GM18526 (cell line): ENCODE results near the gene MOCS1.

Source experiments
- POLR2A ChIP-seq: IDR thresholded peaks from 3 replicates; pipeline ENCODE4 v1.6.1; 2011; ENCODE audit not compliant: insufficient read length; ENCODE audit errors: extremely low read depth

Gene MOCS1

DNA sequence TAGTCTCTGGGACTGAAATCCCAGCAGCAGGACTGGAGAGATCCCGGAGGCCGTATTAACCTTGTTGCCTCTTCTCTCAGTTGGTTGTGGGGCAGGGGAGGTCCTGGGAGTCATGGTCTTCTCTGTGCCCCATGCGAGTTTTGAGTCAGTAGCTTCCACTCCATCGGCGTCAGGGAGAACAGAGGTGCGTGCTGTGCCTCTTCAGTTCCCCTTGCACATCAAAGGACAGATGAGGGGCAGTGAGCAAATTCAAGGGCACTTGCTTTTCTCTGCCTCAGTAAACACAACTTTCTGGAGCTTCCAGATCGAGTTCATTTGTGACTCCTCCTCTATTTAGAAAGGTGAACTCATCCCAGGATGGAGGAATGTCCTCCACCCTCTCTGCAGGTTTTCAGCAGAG, 48.6 kb downstream of the MOCS1 start:
- TF ChIP-seq POLR2A: no peak

DNA sequence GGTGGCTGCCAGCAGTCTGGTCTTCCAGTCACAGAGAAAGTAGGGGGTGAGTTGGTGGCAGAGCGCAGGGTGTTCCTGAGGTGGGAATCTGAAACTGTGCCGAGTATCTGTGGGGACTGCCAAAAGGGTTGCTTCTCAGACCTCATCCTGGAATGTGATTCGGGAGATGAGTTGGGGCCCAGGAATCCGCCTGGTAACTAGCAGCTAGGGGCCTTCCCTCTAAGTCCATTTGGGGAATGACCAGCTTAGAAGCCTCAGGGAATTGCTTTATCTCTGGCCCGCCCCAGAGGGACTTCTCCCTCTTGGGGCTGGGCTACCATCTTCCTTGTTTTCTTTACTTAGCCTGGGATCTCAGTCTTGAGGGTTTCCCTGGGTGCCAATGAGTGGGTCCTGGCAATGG, 49.6 kb downstream of the MOCS1 start:
- TF ChIP-seq POLR2A: no peak

DNA sequence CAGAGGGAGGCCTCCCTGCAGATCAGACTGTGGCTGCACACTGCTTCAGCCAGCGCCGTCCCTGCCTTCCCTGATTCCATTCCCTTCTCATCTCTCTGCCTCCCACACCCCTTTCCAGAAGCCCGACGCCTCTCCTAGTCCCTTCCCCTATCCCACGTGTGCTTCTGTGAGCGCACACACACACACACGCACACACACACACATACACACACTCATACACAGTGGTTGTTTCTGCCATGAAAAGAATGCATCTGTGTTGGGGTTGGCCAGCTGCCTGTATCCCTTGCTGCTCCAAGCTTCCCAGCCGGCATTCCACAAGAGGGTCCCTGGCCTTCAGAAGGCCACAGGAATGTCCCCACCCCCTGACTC, 51.7 kb downstream of the MOCS1 start:
- no peak for TF ChIP-seq POLR2A

DNA sequence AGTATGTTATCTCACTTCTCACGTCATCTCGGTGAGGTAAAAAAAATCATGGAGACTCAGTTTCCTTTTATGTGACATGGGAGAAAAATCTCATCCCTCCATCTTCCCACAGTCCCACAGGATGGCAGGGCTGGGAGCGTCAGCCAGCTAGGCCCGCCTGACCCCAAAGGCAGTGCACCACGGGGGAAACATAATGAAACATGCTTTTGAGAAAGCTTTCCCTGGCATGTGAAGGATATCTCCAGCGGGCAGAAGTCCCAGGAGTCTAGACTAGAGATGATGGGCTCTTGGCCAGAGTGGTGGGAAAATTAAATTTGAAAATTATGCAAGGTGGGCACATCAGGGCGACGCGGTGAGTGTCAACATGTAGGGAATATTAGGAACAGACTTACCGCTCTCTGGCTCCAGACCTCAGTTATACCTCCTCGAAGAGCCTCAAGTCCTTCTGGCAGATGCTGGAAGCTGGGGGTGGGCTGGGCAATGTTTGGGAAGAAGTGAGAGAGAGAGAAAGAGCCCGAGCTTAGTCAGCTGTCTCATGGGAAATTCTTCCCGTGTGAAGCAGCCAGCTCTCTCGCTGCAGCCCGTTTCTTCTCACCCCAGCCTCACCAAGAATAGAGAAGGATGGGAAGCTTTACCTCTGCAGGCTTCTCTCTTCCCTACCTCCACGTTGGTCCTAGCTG, 52.3 kb downstream of the MOCS1 start:
- TF ChIP-seq POLR2A: no peak

DNA sequence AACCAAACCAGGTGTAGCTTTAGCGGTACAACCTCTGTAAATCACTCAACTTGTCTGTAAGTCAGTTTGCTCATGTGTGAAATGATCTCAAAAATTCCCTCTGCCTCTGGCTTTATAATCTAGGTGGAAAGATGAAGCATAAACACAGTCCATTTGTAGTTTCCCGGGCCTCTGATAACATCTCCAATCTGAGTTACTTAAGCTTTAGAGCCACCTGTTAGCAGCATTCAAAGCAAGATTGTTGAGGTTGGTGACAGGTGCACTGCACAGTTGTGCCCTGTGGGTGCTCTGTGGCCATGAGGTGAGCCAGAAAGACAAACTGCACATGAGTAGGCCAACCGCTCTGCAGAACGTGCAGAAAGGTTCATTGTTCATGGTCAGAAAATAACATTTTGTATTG, 53.7 kb downstream of the MOCS1 start:
- TF ChIP-seq POLR2A: no peak

DNA sequence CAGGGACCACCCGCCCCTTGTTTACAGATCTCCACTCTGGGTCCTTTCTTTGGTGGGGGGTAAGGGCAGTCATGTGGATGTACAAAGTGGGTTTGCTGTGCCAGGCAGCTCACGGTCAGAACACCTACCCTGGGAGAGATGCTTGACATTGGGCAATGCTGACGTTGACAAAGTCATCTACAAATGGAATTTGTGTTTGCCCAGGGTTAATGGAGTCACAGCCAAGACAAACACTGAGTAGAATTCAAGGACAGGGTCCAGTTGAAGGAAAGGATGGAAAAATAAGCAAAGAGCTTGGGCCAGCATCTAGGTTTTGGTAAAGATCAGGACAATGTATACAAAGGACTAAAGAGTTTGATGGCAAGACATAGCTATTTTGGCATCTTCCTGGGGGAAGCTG, 54.7 kb downstream of the MOCS1 start:
- no peak for TF ChIP-seq POLR2A

DNA sequence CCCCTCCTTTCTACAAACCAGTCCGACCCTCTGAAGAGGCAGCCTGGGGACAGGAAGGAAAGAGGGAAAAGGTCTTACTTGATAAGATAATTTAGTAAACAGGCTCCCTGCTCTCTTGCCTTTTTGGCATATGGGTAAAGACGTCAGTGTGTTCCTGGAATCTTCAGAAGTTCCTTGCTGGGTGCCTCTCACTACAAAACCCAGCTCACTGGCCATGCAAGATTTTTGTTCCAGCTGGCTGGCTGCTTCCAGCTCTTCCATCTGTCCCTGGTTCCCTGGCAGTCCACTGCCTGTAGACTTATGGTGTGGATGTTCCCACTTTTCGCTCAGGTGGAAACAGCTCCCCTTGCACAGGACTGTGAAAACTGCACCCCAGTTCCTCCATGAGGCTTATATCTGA, 57.4 kb downstream of the MOCS1 start:
- TF ChIP-seq POLR2A: no peak

DNA sequence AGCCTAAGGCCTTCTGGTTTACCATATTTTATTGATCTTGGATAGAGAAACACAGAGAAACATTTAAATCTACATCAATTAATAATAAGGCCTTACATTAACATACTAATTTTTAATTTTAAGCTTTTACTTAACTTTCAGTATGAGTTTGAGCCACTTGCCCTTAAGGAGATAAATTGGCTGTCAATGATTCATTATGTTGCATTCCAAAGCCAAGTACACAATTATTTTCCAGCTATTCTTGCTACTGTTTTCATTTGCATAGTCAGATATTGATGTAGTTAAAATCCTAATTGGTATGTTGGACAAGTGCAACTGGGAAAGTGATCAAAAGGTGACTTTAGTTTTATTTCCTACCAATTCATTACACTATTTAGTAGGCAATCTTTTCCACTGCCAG, 58.2 kb downstream of the MOCS1 start:
- TF ChIP-seq POLR2A: no peak

DNA sequence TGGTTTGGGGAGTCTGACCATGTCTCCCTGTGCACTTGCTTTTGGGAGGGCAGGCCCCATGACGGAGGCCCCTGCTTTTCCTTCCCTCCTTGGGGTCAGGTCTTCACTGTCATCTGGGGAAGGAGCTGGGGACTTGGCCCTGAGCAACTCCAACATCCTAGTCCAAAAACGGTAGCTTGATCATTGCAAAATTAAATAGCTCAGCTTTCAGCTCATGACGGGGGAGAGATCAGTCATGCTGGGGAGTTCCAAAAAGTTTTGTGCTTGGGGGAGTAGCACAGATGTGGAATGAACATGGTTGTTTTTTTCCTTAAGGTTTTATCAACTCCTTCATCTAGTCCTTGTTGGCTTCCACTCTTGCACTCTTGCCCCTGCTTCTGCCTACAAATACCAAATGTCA, 60.8 kb downstream of the MOCS1 start:
- no peak for TF ChIP-seq POLR2A

DNA sequence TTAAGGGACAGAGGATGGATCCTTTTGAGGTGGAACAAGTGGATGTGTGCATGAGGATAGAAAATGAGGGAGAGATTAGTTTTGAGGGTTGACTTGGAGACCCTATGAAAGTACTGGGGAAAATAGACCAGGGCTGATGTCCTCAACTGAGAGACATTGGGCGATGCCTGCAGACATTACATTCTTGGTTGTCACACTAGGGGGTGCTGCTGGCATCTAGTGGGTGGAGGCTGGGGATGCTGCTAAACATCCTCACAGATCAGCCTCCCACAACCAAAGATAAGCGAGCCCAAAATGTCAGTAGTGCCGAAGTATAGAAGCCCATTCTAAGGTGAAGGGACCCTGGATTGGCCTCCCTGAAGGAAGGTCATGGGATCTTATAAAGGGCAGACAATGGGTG, 63.3 kb downstream of the MOCS1 start:
- no peak for TF ChIP-seq POLR2A

DNA sequence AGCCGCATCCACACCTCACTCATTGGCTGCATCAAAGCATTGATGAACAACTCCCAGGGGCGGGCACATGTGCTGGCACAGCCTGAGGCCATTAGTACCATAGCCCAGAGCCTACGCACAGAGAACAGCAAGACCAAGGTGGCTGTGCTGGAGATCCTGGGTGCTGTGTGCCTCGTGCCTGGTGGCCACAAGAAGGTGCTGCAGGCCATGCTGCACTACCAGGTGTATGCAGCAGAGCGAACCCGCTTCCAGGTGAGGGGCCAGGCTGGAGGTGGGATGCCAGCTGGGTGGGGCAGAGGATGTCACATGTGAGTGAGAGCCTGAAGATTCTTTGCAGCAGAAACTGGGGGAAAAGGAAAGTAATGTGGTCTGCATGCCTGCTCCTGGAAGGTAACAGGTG, 66.7 kb downstream of the MOCS1 start:
- TF ChIP-seq POLR2A: no peak

DNA sequence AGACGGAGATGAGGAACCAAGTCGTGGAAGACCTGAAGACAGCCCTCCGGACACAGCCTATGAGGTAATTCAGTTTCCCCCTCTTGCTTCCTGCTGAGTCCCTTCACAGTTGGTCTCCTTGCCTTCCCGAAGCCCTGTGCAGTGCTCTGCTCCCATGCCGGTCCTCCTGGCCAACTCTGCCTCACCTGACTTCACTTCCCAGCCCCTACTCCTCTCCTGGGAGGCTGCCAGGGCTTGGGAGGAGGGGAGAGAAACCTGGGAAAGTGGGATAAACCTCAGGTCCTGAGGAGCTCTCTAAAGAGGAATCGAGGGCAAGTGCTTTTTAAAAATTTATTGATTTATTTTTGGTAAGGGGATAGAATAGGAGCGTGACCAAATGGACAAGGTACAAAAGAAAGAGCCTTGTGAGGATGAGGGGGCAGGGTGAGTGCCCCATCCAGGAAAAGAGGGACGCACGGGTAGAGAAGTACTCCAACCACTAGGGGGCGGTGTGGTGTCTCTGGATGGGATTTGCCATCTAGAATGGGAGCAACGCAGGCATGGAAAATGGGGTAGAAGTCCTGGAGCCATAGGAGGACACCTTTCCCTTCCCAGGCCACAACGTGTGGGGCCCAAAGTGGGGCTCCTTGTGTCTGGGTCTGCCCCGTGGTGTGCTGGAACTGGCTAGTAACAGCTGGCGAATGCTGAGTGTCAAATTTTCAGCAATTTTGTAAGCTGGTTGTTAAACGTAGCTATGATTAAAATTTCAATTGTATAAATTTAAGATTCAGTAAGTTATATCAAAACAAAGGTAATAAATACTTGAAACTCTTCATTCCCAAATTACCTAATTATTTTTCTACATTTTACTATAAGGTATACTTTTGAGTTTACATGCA, 69.0 kb downstream of the MOCS1 start:
- TF ChIP-seq POLR2A: no peak

DNA sequence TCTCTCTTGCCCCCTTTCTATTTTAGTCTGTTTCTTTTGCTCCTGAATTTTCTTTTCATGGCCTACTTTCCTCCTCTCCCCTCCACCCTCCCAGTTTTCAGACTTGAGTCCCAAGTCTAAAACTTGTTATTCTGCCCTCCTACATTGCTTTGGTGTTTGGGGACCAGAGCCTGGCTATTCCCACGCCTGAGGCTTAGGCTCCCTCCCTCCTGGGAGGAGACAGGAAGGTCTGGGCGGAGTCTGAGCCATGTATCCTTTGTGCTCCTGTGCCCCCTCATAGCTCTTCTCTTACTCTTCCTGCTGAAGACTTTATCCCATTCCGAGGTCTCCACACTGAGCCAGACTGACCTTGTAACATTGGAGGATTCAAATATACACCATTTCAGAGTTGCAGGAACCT, 72.6 kb downstream of the MOCS1 start:
- no peak for TF ChIP-seq POLR2A

DNA sequence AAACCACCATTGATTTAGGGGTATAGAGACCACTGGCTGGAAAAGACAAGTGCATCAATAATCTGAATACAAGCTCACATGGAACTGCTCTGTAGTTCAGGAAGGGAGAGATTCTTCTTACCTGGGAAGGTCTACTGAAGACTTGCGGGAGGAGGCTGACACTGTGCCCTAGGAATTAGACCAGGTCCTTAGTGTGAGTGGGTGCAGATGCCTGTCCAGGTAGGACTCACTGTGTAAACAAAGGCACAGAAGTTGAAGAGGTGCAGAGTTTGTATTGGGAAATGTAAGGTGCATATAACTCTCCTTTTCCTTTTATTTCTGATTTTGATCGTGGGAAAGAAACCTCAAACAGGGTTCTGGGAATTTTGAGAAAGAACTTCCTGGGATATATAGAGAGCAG, 75.2 kb downstream of the MOCS1 start:
- TF ChIP-seq POLR2A: no peak

DNA sequence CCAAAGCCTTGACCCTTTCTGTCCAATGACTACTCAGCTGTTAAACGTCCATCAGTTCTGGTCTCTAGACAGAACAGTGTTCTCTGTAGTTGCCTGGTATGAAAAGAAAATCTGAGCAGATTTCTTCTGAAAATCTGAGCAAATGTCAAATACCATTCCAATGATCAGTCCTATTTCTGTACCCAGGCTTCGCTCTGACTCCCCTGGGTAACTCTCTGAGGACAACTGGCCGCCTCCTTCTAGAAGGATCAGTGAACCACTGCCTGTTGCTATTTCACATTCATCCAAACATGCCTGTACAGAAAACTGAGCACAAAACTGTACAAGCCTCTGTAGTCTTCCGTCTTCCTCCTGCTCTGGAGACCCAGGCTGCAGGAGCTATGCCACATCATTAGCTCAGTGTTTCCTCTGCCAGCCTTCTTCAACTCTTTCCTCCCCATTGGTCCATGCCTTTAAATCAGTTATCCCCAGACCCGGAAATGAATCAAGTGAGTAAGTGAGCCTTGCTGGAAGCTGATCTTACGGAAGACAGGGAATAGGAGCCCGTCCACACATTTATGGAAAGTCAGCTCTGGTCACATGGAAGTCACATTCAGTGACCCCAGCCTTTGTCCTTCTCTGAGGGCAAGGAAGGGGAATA, 78.8 kb downstream of the MOCS1 start:
- TF ChIP-seq POLR2A: no peak
